T-helper 2 cell treated with Interferon-gamma antibody and Interleukin-4, amounts not matched to agents 100 ng/mL and 5 ng/mL, for 36 hours (primary cell): ENCODE measurements around the gene SRP68. TPM values are rescaled to one million over a fixed set of nuclear protein-coding genes. Genes with fewer than 3 reads are reported as not detected.

Experiments used
- intact Hi-C: fragments of 100-400 bp; cut with micrococcal nuclease; formaldehyde crosslinking; loops from one replicate; pipeline ENCODE4 v1.15.1; 2023
- total RNA-seq: library from RNA; stranded (reverse); gene quantifications from 2 replicates; pipeline ENCODE4 v1.2.3, GENCODE V29; 2022

SRP68 gene
- total RNA-seq, 1 donor from 2014 or later: 112 TPM

DNA sequence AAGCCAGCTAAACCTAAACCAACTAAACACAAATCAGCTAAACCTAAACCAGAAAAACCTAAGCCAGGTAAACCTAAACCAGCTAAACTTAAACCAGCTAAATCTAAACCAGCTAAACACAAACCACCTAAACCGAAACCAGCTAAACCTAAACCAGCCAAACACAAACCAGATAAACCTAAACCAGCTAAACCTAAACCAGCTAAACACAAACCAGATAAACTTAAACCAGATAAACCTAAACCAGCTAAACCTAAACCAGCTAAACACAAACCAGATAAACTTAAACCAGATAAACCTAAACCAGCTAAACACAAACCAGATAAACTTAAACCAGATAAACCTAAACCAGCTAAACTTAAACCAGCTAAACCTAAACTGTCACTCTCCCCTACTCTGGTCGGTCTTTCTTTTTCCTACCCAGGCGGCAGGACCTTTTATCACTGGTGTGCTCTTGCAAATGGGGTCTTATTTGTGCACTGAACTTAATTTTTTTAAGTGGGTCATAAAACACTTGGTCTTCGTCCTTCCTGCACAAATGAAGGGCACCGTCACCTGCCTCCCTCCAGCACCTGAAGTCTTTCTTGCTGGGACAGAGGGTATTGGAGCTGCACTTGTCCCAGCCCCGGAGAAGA, 52.4 kb downstream of the SRP68 start:
- intact Hi-C loops: no loop called here

DNA sequence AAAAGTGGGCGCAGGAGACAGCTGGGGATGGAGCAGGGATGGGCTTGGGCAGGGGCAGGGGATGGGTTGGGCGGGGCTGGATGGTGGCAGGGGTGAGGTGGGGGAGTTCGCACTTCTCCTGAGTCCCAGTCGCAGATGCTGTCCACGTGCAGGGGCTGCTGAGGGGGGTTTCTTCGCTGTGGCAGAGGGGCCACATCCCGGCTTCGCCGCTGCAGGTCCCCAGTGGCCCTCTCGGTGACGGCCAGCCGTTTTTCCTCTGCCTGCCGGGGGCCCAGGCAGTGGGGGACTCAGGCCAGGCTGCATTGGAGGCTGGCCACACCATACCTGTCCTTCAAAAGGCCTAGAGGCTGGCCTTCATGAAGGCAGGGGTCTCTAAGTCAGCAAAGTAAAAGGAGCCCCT, 53.5 kb downstream of the SRP68 start:
- intact Hi-C loops: no loop called here

DNA sequence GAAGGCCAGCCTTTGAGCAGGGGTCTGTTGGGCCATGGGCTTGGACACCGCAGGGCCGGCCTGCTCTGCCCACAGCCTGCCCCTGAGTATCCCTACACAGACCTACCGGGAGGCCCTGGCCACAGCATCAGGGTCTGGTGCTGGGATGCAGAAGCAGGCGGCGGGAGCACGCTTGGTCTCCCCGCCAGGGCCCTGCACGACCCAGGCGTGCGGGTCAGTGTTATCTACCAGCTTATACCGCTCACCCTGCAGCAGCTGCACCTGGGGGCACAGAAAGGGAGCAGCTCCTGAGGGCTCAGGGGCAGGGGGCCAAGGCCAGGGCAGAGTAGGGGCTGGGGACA, 54.0 kb downstream of the SRP68 start:
- intact Hi-C loops: no loop called here

DNA sequence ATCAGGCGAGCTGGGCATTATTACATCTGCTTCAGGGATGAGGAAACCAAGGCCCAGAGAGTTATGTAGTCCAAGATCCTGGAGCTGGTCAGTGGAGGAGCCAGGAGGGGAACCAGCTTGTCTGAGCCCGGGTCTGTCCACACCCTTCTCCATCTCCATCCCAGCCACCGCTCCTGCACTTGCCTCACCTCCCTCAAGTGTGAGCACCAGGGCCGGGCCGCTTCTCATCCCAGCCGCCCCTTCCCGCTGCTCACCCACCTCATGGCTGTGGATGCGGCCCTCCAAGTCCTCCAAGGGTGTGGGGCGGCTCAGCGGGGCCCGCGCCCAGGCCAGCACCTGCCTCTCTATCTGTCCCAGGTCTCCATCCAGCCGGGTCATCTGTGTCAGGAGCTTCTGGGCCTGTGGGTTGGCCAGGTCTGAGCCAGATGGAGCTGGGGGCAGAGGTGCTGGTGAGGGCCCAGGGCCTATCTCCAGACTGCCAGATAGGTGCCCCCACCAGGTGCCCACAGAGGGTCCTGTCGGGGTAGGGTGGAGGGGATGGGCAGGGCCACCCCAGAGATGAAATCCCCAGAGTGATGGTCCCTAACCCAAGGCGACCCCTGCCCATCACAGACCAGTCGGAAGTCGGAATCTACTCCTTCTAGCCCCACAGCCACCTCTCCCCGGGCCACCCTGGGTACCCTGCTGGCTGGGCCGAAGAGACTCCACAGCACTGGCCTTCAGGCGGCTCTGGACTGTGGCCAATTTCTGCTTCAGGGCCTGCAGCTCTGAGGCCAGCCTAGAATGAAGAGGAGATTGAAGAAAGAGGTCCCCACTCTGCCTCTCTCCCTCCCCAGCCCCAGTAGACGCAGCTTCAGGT, 54.6 kb downstream of the SRP68 start:
- intact Hi-C loops: no loop called here

DNA sequence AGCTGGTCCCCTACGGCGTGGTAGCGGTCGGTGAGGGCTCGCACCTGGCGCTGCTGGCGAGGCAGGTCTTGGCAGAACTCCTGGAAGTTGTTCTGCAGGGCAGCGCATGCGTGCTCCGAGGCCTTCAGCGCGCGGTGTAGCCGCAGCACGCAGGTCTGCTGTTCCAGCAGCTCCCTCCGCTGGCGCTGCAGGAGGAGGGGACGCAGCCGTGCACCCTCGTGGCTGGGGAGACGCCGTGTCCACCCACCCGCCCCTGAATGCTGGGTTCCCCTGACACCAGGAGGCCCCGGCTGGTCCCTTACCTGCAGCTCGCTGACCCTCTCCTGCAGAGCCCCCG, 57.4 kb downstream of the SRP68 start:
- intact Hi-C loops: loop anchor here (1.0 kb wide), 2 partner anchors 264 to 284 kb away; no protein-coding TSS in a partner anchor

DNA sequence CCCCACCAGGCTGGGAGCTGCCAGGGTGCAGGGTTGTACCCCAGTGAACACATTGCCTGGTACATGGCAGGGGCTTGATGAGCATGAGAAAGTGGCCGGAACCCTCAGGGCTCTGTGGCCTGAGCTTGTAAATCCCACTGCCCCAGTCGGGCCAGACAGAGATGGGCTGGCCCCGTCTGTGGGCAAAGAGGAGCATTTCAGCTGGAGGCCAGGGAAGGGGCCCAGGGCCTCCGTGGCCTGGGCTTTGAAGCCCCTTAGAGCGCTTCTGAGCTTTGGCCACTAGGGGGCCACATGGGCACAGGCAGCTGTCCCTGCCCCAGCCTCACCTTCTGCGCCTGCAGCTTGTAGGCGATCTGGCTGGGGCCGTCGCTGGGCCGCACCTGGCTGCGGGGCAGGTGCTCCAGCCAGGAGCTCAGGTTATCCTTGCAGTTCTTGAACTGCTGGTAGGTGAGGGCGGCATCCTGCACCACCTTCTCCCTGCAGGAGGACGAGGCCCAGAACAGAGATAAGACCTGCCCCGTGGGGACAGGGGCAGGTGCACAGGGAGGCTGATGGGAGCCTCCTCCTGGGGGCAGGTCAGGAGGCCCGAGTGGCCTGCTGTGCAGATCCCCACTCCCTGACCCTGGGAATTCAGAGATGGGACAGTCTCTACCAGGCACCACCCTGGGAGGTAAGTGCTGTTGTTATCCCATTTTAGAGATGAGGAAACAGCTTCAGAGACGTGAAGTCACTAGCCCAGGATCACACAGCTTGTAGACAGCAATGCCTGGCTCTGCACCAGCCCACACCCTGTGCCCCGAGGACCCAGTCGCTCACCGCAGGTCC, 58.0 kb downstream of the SRP68 start:
- intact Hi-C loops: loop anchor here (1.0 kb wide), 2 partner anchors 265 to 285 kb away; no protein-coding TSS in a partner anchor

DNA sequence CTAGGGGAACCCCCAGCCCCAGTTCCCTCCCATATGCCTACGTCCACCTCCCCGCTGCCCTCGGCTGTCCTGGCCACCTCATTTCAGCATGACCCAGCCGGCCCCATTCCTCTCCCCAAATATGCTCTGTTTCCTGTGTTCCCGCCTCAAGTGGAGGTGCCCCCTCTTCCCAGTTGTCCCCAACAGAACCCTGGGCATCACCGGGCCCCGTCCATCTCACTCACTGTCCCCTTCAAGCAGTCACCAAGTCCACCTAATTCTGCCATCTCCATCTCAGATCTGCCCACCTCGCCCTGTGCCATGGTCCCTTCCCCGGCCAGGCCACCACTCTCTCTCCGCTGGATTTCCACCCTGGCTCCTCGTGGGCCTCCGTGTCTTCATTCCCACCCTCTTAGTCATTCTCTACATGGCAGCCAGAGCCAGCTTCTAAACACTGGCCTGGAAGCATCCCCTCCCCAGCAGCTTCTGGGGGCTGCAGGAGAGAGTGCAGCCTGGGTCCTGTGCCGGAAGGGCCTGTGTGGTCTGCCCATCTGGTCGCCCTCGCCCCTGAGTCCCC, 58.9 kb downstream of the SRP68 start:
- intact Hi-C loops: no loop called here

DNA sequence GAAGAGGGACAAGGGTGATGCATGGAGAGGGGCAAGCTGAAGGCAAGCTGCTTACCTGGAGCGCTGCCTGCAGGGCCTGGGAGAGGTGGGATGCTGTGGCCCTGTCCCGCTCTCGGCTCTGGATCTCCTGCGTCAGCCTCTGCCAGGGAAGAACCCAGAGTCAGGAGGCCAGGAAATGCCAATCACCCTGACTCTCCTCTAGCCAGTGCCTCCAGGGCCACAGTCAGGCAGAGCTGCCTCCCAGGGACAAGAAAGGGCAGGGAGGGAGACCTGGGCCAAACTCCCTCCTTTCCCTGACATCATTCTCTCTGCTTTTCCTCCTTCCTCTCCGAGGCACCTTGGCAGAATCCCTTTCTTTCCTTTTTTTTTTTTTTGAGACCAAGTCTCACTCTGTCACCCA, 60.4 kb downstream of the SRP68 start:
- intact Hi-C loops: no loop called here

DNA sequence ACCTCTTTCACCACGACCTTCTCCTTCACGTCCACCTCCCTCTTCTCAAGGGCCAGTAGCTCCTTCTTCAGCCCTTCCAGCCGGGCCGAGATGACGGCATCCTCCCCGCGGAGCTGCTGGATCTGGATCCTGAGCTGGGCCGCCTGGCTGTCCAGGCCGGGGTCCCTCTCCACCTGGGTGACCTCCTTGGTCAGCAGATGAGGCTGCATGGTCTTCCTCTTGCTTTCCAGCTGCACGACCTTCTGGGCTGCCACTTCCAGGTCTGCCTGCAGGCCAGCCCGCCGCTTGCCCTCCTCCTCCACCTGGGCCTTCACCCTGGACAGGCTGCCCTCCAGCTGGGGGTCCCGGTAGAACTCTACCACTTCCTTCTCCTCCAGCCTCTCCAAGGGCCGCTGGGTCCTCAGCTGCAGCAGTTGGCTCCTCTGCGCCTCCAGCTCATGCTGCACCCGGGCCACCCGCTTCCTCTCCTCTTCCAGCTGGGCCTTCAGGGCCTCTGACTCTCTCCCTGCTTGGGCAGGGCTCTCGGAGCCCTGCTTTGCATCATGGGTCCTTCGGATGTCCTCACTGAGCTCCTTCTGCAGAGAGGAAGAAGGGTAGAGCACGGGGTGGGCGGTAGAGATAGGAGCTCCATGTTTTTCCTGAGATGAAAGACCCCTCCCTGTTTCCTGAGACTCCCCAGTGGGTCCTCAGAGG, 62.2 kb downstream of the SRP68 start:
- intact Hi-C loops: no loop called here

DNA sequence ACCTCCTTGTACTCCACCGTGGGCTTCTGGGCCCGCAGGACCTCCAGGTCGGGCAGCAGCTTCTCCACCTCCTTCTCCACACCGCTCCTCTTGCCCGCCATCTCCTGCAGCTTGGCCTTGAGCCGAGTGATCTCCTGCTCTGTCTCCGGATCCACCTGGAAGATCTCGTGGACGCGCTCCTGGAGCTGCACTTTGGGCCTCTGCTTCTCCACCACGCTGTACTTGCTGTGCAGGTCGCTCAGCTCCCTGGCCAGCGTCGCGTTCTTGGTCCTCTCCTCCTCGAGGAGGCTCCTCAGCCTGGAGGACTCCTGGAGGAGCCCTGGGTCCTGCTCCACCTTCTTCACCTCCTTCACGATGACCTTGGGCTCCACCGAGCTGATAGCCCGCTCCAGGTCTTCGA, 62.9 kb downstream of the SRP68 start:
- intact Hi-C loops: no loop called here

DNA sequence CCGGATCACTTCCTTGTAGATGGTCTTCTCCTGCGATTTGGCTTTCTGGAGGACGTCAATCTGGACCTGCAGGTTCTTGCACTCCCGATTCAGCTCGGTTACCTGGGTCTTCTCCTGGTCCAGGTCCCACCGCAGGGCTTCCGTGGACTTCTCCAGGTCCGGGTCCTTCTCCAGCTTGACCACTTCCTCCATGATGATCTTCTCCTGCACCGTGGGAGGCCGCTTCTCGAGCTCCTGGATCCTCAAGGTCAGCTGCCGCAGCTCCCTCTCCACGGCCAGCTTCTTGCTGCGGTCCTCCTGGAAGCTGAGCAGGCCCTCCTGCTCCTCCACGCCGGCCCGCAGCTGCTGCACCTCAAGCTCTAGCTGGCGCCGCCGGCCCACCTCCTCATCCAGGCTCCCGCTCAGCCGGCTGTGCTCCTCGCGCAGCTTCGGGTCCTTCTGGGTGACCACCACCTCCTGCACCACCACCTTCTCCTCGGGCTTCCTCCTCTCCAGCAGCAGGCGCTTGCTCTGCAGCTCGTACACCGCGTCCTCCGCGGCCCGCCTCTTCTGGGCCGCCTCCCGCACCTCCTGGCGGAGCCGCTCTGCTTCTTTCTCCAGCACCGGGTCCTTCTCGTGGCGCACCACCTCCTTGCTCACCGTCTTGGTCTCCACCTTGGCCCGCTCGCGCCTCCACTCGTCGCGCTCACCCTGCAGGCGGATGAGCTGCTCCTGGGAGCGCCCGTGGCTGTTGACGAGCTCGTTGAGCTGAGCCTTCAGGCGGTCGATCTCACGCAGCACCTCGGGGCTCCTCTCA, 63.5 kb downstream of the SRP68 start:
- intact Hi-C loops: no loop called here

DNA sequence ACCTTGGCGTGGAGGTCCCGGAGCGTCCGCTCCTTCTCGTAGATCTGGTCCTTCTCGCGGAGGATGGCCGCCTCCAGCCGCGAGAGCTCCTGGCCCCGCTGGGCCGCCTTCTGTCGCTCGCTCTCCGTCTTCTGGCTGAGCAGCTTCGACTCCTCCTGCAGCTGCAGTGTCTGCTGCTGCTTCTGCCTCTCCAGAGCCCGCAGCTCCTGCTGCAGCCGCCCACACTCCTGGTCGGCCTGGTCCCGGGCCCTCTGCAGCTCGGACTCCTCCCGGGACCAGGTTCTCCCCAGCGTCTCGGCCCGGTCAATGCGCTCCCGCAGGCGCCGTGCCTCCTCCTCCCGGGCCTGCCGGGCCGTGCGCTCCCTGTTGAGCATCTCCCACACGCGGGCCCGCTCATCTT, 64.1 kb downstream of the SRP68 start:
- intact Hi-C loops: no loop called here

DNA sequence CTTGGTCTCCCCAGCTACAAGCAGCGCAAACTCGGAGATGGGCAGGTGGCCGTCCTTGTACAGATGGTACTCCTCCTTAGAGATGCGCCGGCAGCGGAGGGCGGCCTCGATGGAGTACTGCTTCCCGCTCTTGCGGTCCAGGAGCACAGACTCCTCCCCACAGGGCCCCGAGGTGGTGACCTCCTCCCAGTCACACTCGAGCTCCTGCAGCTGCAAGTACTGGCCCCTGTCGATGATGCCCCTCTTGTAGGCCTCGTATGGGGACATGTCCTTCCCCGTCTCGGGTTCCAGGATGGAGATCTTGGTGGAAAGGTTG, 64.5 kb downstream of the SRP68 start:
- intact Hi-C loops: no loop called here

DNA sequence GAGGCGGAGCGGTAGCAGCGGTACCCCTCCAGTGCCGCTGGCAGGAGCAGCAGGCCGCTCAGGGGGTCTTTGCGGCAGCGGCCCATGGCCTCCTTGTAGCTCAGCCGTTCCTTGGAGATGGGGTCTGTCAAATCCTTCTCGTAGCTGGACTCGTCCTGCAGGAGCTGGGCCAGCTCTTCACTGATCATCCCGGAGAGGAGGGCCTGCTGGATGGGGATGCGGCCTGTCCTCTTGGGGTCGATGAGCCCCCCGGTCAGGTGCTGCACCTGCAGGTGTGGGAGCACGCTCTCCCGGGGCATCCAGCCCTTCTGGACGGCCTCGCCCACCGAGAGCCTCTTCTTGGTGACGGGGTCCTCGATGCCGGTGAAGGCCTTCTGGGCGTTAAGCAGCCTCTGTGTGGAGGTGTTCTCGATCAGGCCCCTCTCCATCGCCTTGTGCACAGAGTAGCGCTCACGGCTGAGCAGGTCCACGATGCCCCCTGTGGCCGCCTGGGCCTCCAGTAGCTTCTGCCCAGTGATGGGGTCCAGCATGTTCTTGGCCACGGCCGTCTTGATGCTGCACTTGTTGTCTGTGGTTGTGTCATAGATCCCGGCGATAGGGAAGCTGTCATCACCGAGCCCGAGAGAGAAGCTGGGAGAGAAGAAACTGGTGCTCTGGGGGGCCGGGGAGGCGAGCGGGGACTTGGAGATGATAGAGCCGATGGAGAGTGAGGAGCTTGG, 65.0 kb downstream of the SRP68 start:
- intact Hi-C loops: no loop called here

DNA sequence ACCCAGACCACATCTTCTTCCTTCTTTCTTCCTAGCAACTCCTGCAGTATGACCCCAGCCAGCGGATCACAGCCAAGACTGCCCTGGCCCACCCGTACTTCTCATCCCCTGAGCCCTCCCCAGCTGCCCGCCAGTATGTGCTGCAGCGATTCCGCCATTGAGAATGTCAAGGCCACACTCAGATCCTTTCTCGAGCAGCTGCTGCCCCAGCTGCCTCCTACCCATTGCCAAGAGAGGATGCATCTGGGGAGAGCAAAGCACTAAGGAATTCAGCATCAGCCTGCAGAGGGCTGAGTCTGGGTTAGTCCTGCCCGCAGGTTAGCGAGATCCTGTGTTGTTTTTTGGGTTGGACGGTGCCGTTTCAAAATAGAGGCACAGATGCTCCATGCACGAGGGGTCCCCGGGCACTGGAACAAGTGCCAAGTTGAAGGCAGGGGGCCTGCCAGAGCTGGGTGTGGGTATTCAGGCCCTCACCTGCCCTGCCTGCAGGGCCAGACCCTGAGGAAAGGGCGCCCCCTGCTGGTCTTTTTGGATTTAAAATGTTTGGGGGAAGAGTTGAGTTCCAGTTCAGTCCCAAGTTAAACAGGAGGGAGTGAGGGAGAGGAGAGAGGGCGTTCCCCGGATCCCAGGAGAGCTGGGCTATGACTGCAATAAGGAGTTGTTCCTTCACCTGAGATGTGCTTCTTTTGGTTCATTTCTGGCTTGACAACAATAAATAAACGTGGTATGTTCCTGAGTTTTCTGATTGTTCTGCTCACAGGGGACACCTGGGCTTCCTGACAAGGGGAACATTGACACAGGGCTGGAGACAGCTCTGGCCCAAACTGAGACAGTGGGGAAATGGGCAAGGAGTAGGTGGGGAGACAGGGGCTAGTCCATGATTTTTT, 66.8 kb downstream of the SRP68 start:
- intact Hi-C loops: loop anchor here (1.0 kb wide), 1 partner anchor 100 kb away; no protein-coding TSS in a partner anchor

DNA sequence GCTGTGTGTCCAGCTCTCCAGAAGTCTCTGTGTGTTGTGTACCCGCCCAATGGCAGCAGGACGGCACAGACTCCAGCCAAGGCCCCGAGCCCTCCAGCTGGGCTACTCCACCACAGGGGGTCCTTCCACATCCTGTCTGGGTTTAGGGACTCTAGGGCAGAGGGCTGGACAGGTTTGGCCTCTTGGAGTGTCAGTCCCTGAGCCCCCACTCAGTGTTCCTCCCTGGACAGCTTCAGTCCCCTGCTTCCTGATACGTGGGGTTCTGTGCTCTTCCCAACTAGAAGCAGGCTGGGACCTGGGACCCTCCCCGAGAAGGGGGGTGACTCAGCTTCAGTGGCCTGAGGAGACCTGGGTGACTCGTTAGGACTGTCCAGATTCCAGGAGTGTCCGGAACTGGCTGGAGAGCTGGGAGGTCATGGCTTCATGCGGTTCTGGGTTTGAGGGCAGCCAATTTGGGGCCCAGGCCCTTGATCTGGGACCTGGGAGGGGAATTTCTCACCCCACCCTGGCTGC, 67.5 kb downstream of the SRP68 start:
- intact Hi-C loops: loop anchor here (1.0 kb wide), 1 partner anchor 100 kb away; no protein-coding TSS in a partner anchor

DNA sequence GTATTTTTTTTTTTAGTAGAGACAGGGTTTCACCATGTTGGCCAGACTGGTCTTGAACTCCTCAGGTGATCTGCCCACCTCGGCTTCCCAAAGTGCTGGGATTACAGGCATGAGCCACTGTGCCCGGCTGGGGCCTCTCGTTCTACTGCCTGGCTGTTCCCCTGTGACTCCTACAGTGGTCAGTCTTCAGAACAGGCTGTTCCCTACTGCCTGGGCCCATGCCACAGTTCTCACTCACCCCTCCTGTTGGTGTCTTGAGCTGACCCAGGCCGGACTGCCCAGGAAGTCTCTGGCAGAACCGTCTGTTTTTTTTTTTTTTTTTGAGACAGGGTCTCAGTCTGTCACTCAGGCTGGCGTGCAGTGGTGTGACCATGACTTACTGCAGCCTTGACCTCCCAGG, 68.4 kb downstream of the SRP68 start:
- intact Hi-C loops: no loop called here

DNA sequence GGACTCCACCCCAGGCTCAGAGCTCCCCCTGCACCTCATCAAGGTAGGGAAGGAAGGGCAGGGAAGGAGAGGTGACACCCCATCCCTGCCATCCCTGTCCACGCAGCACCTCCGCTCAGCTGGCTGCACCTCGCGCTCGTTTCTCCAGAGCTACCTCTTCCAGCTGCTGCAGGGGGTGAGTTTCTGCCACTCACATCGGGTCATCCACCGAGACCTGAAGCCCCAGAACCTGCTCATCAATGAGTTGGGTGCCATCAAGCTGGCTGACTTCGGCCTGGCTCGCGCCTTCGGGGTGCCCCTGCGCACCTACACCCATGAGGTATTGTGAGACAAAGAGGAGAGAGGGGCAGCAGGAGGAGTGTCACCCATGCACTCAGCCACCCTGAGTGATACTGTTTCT, 70.2 kb downstream of the SRP68 start:
- intact Hi-C loops: no loop called here
